Activated CD8-positive, alpha-beta T cell treated with anti-CD3 and anti-CD28 coated beads for 36 hours (primary cell): ENCODE measurements around the gene ATP2A3. TPM values are rescaled to one million over a fixed set of nuclear protein-coding genes. Genes with fewer than 3 reads are reported as not detected.

Experiments
- ATAC-seq: fragments of 200-7000 bp; cut with Tn5 transposase; one replicate; pipeline ENCODE4 v1.10.0; 2021; ENCODE audit warnings: mild to moderate bottlenecking, moderate library complexity
- CTCF ChIA-PET: fragments of 350-600 bp; sonication (Branson Sonifier 250); formaldehyde crosslinking; loops from one replicate; lab custom pipeline; 2021; ENCODE audit warnings: antibody characterized with exemption; lab: Charles Lee
- POLR2A ChIA-PET: fragments of 350-600 bp; sonication (Branson Sonifier 250); formaldehyde crosslinking; loops from one replicate; lab custom pipeline; 2021; ENCODE audit warnings: antibody characterized with exemption; lab: Charles Lee
- DNase-seq: peaks from one replicate; pipeline ENCODE4 v3.0.0-alpha.2; 2020
- H3K27ac Mint-ChIP-seq: one replicate; pipeline ENCODE4 v1.8.0; 2021; ENCODE audit warnings: mild to moderate bottlenecking, mixed read lengths
- H3K27me3 Mint-ChIP-seq: one replicate; pipeline ENCODE4 v1.8.0; 2021; ENCODE audit warnings: mixed read lengths
- H3K36me3 Mint-ChIP-seq: one replicate; pipeline ENCODE4 v1.8.0; 2021; ENCODE audit warnings: low read depth, mixed read lengths
- H3K4me1 Mint-ChIP-seq: one replicate; pipeline ENCODE4 v1.8.0; 2021; ENCODE audit warnings: low read depth, mixed read lengths
- H3K4me3 Mint-ChIP-seq: one replicate; pipeline ENCODE4 v1.8.0; 2021; ENCODE audit warnings: mild to moderate bottlenecking, moderate library complexity, mixed read lengths
- H3K9me3 Mint-ChIP-seq: one replicate; pipeline ENCODE4 v1.8.0; 2021; ENCODE audit warnings: mixed read lengths
- intact Hi-C: fragments of 100-400 bp; cut with micrococcal nuclease; formaldehyde crosslinking; loops from one replicate; pipeline ENCODE4 v1.10.0; 2022
- total RNA-seq, 2 experiments: library from RNA; stranded (reverse); gene quantifications; one replicate each; pipeline ENCODE4 v1.2.3, GENCODE V29; 2021
- TF ChIP-seq, protein P1 (sequence below): fragments of 200-600 bp; IDR thresholded peaks from one replicate; pipeline ENCODE4 v1.8.0; 2022; ENCODE audit warnings: antibody characterized with exemption, mild to moderate bottlenecking

The ATP2A3 gene
- total RNA-seq, 2 experiments from 2014 or later = 113 to 117 TPM

DNA sequence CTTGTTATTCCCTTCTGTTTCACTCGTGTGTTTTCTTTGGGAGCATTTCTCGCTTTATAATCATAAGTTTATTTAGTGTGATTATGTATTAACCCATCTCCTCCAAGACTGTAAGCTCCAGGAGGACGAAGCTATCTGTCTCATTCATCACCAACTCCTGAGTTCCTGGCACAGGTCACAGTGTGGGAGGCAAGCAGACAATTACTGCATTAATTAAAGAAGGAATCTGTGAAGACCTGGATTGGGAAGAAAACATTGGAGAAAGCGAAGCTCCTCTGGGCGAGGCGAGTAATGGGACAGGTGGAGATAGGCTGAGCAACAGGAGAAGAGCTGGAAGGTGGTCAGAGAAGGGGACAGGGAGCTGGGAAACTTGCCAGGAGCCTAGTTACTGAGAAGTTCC lies 63.6 kb downstream of the ATP2A3 start:
- intact Hi-C loops = no loop called here
- TF ChIP-seq, protein P1, sequence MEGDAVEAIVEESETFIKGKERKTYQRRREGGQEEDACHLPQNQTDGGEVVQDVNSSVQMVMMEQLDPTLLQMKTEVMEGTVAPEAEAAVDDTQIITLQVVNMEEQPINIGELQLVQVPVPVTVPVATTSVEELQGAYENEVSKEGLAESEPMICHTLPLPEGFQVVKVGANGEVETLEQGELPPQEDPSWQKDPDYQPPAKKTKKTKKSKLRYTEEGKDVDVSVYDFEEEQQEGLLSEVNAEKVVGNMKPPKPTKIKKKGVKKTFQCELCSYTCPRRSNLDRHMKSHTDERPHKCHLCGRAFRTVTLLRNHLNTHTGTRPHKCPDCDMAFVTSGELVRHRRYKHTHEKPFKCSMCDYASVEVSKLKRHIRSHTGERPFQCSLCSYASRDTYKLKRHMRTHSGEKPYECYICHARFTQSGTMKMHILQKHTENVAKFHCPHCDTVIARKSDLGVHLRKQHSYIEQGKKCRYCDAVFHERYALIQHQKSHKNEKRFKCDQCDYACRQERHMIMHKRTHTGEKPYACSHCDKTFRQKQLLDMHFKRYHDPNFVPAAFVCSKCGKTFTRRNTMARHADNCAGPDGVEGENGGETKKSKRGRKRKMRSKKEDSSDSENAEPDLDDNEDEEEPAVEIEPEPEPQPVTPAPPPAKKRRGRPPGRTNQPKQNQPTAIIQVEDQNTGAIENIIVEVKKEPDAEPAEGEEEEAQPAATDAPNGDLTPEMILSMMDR = no peak
- H3K27me3 Mint-ChIP-seq = no peaks in the 10 kb centered on the region
- H3K9me3 Mint-ChIP-seq = no peaks in the 10 kb centered on the region
- ATAC-seq (no peak), DNase-seq (no peak)
- CTCF ChIA-PET = interaction anchor here (1.6 kb wide), 1 partner anchor 13 kb away, joined by 6 read pairs; no protein-coding TSS in a partner anchor
- no peak overlapping the region for H3K4me3 Mint-ChIP-seq
- H3K27ac Mint-ChIP-seq = no peak overlapping the region
- no peaks in the 10 kb centered on the region for H3K4me1 Mint-ChIP-seq
- POLR2A ChIA-PET = interaction anchor here (1.0 kb wide), 1 partner anchor 9 kb away, joined by 4 read pairs; no protein-coding TSS in a partner anchor
- no peaks in the 10 kb centered on the region for H3K36me3 Mint-ChIP-seq

DNA sequence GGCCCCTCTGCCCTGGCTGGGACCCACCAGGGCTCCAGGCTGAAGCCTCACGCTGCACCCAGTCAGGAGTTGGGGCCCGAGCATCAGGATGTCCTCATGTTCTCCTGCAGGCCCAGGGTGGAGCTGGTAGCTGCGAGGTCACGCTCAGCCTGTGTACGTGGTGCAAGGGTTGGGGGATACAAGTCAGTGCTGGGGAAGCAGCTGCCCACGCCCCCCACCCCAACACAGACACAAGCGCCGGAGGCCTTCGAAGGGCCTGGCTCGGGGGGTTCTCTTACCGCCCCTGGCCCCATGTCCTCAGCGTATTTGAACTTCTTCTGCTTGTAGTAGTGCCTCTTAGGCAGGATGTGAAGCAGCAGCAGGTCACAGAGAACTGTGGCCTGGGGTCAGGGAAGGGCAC lies 66.5 kb downstream of the ATP2A3 start:
- H3K4me3 Mint-ChIP-seq = no peak overlapping the region
- ChIA-PET CTCF (interaction anchor here (0.8 kb wide), 1 partner anchor 13 kb away, joined by 3 read pairs; no protein-coding TSS in a partner anchor), POLR2A (interaction anchor here (1.3 kb wide), 1 partner anchor 16 kb away, joined by 3 read pairs; no protein-coding TSS in a partner anchor)
- no peak overlapping the region for H3K27ac Mint-ChIP-seq
- no peaks in the 10 kb centered on the region for H3K27me3 Mint-ChIP-seq
- intact Hi-C loops = no loop called here
- no peaks in the 10 kb centered on the region for H3K36me3 Mint-ChIP-seq
- ATAC-seq = no peak
- no peaks in the 10 kb centered on the region for H3K9me3 Mint-ChIP-seq
- peaks cover 12% of the 10 kb centered on the region for H3K4me1 Mint-ChIP-seq
- DNase-seq = no peak
- TF ChIP-seq, protein P1 = no peak

DNA sequence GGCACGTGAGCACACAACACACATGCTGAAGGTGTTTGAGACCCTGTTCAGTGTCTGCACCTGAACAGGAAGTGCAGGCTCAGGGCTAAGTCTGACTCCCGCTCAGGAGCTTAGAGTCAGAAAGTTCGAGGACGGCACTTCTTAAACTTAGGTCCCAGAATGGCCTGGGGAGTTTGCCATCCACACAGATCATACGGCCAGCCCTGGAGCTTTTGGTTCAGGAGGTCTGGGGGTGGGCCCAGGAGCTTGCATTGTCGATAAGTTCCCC lies 67.3 kb downstream of the ATP2A3 start:
- ChIA-PET POLR2A (interaction anchor here (0.6 to 1.3 kb wide), 3 partner anchors 9 to 66 kb away, joined by 3 read pairs; no protein-coding TSS in a partner anchor), CTCF (interaction anchor here (1.1 to 1.4 kb wide), 3 partner anchors 16 to 159 kb away, joined by 3 to 8 read pairs (median 3); no protein-coding TSS in a partner anchor)
- ATAC-seq = no peak
- intact Hi-C loops = no loop called here
- H3K4me3 Mint-ChIP-seq = no peak overlapping the region
- no peak overlapping the region for H3K27ac Mint-ChIP-seq
- H3K36me3 Mint-ChIP-seq = no peaks in the 10 kb centered on the region
- H3K4me1 Mint-ChIP-seq = peaks cover 14% of the 10 kb centered on the region
- no peak for DNase-seq
- no peaks in the 10 kb centered on the region for H3K9me3 Mint-ChIP-seq
- TF ChIP-seq, protein P1 = no peak
- no peaks in the 10 kb centered on the region for H3K27me3 Mint-ChIP-seq

DNA sequence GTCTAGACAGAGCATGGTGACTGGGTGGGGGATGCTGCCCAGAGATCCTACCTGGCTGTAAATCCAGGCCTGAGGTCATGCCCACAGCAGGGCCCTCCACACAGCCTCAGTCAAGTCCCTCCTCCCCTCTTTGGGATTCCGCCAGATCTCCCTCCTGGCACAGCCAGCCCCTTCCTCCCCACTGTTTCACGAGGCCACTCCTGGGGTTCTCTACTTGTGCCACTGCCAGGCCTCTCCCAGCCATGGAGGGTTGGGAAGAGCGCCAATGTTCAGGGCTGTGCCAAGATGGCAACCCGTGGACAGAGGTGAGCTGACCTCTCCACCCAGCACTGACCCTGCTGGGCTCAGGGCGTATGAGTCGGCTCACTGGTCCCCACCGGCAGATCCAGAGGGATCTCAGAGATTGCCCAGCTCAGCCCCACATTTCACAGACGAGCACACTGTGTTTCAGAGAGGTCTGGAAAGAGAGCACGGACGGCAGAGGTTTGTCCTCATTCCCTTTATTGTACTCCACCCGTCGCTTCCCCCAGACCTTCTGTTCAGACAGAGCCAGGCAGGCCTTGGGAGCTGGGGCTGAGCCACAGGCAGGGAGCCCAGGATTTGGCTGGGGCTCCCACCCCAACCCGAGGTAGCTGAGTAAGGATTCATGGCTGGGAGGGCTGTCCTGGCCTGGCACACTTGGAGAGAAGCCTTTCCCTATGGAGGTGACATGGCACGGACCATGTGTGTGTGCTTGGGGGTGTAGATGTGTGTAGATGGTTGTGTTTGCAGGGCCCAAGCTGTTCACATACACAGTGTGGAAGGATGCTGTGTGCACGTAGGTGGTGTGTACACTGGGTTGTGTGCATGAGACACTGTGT lies 67.9 kb downstream of the ATP2A3 start:
- POLR2A ChIA-PET = interaction anchor here (0.6 to 1.3 kb wide), 3 partner anchors 10 to 66 kb away, joined by 3 read pairs; no protein-coding TSS in a partner anchor
- no peak overlapping the region for H3K4me3 Mint-ChIP-seq

More for the DNA sequence above, 67.9 kb downstream of the ATP2A3 start:
- Mint-ChIP-seq H3K27me3 (no peaks in the 10 kb centered on the region), H3K9me3 (no peaks in the 10 kb centered on the region), H3K27ac (no peak overlapping the region), H3K4me1 (peaks cover 20% of the 10 kb centered on the region), H3K36me3 (no peaks in the 10 kb centered on the region)
- intact Hi-C loops = no loop called here
- no peak for ATAC-seq
- CTCF ChIA-PET = interaction anchor here (1.1 to 1.4 kb wide), 3 partner anchors 17 to 159 kb away, joined by 3 to 8 read pairs (median 3); no protein-coding TSS in a partner anchor
- no peak for DNase-seq
- TF ChIP-seq, protein P1 = no peak
